Measurements from ENCODE around the gene FSIP1.

- no peak for TF ChIP-seq POLR2AphosphoS5 (IDR thresholded peaks at IDR 0.05)
- TF ChIP-seq, protein P1, sequence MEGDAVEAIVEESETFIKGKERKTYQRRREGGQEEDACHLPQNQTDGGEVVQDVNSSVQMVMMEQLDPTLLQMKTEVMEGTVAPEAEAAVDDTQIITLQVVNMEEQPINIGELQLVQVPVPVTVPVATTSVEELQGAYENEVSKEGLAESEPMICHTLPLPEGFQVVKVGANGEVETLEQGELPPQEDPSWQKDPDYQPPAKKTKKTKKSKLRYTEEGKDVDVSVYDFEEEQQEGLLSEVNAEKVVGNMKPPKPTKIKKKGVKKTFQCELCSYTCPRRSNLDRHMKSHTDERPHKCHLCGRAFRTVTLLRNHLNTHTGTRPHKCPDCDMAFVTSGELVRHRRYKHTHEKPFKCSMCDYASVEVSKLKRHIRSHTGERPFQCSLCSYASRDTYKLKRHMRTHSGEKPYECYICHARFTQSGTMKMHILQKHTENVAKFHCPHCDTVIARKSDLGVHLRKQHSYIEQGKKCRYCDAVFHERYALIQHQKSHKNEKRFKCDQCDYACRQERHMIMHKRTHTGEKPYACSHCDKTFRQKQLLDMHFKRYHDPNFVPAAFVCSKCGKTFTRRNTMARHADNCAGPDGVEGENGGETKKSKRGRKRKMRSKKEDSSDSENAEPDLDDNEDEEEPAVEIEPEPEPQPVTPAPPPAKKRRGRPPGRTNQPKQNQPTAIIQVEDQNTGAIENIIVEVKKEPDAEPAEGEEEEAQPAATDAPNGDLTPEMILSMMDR (IDR thresholded peaks at IDR 0.05), result no peak
- no peak for TF ChIP-seq POLR2A (IDR thresholded peaks at IDR 0.05; ENCODE audit: low read depth)
- TF ChIP-seq EP300 (IDR thresholded peaks at IDR 0.05), result no peak
These were observed 26.3 kb upstream of the FSIP1 start for GRCh38 chr15:39808909-39809308.
